Measurements from ENCODE around the gene TRAPPC4.
"Not testable (repeated sequence)": the region's sequence is repeated elsewhere in the genome, so short reads cannot be mapped to it uniquely, and the experiment has no call there.

DNA sequence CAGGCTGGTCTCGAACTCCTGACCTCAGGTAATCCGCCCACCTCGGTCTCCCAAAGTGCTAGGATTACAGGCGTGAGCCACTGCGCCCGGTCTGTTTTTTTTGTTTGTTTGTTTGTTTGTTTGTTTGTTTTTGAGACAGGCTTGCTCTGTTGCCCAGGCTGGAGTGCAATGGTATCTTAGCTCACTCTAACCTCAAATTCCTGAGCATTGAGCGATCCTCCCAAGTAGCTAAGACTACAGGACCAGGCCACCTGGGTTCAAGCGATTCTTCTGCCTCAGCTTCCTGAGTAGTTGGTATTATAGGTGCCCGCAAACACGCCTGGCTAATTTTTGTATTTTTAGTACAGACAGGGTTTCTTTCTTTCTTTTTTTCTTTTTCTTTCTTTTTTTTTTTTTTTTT is 14.9 kb downstream of the TRAPPC4 start:
- TF ChIP-seq, protein P1, sequence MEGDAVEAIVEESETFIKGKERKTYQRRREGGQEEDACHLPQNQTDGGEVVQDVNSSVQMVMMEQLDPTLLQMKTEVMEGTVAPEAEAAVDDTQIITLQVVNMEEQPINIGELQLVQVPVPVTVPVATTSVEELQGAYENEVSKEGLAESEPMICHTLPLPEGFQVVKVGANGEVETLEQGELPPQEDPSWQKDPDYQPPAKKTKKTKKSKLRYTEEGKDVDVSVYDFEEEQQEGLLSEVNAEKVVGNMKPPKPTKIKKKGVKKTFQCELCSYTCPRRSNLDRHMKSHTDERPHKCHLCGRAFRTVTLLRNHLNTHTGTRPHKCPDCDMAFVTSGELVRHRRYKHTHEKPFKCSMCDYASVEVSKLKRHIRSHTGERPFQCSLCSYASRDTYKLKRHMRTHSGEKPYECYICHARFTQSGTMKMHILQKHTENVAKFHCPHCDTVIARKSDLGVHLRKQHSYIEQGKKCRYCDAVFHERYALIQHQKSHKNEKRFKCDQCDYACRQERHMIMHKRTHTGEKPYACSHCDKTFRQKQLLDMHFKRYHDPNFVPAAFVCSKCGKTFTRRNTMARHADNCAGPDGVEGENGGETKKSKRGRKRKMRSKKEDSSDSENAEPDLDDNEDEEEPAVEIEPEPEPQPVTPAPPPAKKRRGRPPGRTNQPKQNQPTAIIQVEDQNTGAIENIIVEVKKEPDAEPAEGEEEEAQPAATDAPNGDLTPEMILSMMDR (conservative IDR thresholded peaks at IDR 0.05), result not testable (repeated sequence)
- not testable (repeated sequence) for TF ChIP-seq EZH2 (IDR thresholded peaks at IDR 0.05; ENCODE audit: low read depth)
